HepG2 (cell line): Measurements from ENCODE around the gene SLC23A3. TPM values are rescaled to one million over a fixed set of nuclear protein-coding genes. Genes with fewer than 3 reads are reported as not detected.

ENCODE experiments used
- GABPA ChIP-seq, 2 experiments: IDR thresholded peaks; 2 replicates each; pipeline ENCODE4 v1.6.1; 2011 to 2016; ENCODE audit warnings: low read depth in 2 of 2, low read length in 1 of 2, missing biosample characterization in 1 of 2, missing genetic modification characterization in 1 of 2
- HDAC2 ChIP-seq: sonication (generic); formaldehyde crosslinking; IDR thresholded peaks from 2 replicates; pipeline ENCODE4 v1.4.0; 2020; ENCODE audit warnings: missing genetic modification reagents
- KMT2B ChIP-seq: IDR thresholded peaks from 2 replicates; pipeline ENCODE4 v1.6.1; 2016; ENCODE audit warnings: missing genetic modification reagents, missing compliant biosample characterization
- RFX3 ChIP-seq: IDR thresholded peaks from 2 replicates; pipeline ENCODE4 v1.6.1; 2016; ENCODE audit warnings: missing biosample characterization, missing genetic modification reagents
- SAP130 ChIP-seq: IDR thresholded peaks from 2 replicates; pipeline ENCODE4 v1.6.1; 2016; ENCODE audit warnings: low read depth
- SNAPC4 ChIP-seq: sonication (generic); formaldehyde crosslinking; IDR thresholded peaks from 2 replicates; pipeline ENCODE4 v1.4.0; 2020; ENCODE audit warnings: mild to moderate bottlenecking, missing genetic modification reagents
- SPEN ChIP-seq: sonication (generic); formaldehyde crosslinking; IDR thresholded peaks from 2 replicates; pipeline ENCODE4 v1.5.1; 2020; ENCODE audit warnings: low read depth, mild to moderate bottlenecking, missing genetic modification reagents
- ZMYM4 ChIP-seq: sonication (generic); formaldehyde crosslinking; IDR thresholded peaks from 2 replicates; pipeline ENCODE4 v1.8.1; 2023; ENCODE audit warnings: mild to moderate bottlenecking, missing genetic modification reagents
- ZNF101 ChIP-seq: sonication (generic); formaldehyde crosslinking; IDR thresholded peaks from 2 replicates; pipeline ENCODE4 v1.4.0; 2020; ENCODE audit warnings: mild to moderate bottlenecking, low read depth, missing genetic modification reagents, borderline replicate concordance
- ZNF224 ChIP-seq: sonication (generic); formaldehyde crosslinking; IDR thresholded peaks from 2 replicates; pipeline ENCODE4 v1.5.0; 2020; ENCODE audit warnings: mild to moderate bottlenecking, missing genetic modification reagents
- ZNF274 ChIP-seq: sonication (generic); formaldehyde crosslinking; IDR thresholded peaks from 2 replicates; pipeline ENCODE4 v1.5.1; 2020; ENCODE audit warnings: mild to moderate bottlenecking, missing genetic modification reagents
- ZNF276 ChIP-seq: sonication (generic); formaldehyde crosslinking; IDR thresholded peaks from 2 replicates; pipeline ENCODE4 v1.4.0; 2020; ENCODE audit warnings: mild to moderate bottlenecking, low read depth, missing genetic modification reagents
- ZNF280D ChIP-seq: sonication (generic); formaldehyde crosslinking; IDR thresholded peaks from 2 replicates; pipeline ENCODE4 v1.5.1; 2020; ENCODE audit warnings: mild to moderate bottlenecking, missing genetic modification reagents
- ZNF331 ChIP-seq: sonication (generic); formaldehyde crosslinking; IDR thresholded peaks from 2 replicates; pipeline ENCODE4 v1.4.0; 2020; ENCODE audit warnings: missing genetic modification reagents
- ZNF33B ChIP-seq: sonication (generic); formaldehyde crosslinking; IDR thresholded peaks from 2 replicates; pipeline ENCODE4 v1.5.1; 2020; ENCODE audit warnings: mild to moderate bottlenecking, missing genetic modification reagents
- polyA plus RNA-seq, 8 experiments: library from polyadenylated mRNA; depleted of rRNA in 3 of 8; stranded (reverse) in 7 of 8; unstranded in 1 of 8; fragments of >200 nt; fragmentation: Illumina TruSeq in 4 of 8; extraction: Trizol in 4 of 8; gene quantifications; 2 replicates each; pipeline versions ENCODE4 v1.2.1 to v1.2.3, GENCODE V29; 2011 to 2016; ENCODE audit warnings: low read depth in 4 of 8, missing spikeins in 1 of 8, mixed read lengths in 1 of 8; ENCODE audit not compliant: insufficient read depth in 1 of 8
- total RNA-seq, 5 experiments: library from RNA; depleted of rRNA; stranded (reverse); fragments of >200 nt; fragmentation: Illumina TruSeq; extraction: Trizol; gene quantifications; 2 replicates each; pipeline ENCODE4 v1.2.3, GENCODE V29; 2016; ENCODE audit warnings: low read depth in 1 of 5
- TF ChIP-seq, protein P1 (sequence below): fragments of 450-650 bp; IDR thresholded peaks from 2 replicates; pipeline ENCODE4 v1.6.1; 2017
- TF ChIP-seq, protein P2 (sequence below): sonication (generic); formaldehyde crosslinking; IDR thresholded peaks from 2 replicates; pipeline ENCODE4 v1.5.0; 2020; ENCODE audit warnings: missing genetic modification reagents, mild to moderate bottlenecking, borderline replicate concordance

SLC23A3 gene
- total and polyA plus RNA-seq, 2 of the 13 experiments (the other 11 are each of a cell fraction or from before 2014, with no cell fraction given) = 0.38 to 0.78 TPM

- TF ChIP-seq ZNF276 = 0 out of 2 replicates have a peak, but pooled peaks have one; percentile 60
- TF ChIP-seq ZNF331 = peak; percentile 57; the same call in 1 of the 2 replicates
- 0 out of 2 replicates have a peak, but pooled peaks have one; percentile 8 for TF ChIP-seq ZNF224 (CRISPR knock-in tag)
- TF ChIP-seq, protein P1, sequence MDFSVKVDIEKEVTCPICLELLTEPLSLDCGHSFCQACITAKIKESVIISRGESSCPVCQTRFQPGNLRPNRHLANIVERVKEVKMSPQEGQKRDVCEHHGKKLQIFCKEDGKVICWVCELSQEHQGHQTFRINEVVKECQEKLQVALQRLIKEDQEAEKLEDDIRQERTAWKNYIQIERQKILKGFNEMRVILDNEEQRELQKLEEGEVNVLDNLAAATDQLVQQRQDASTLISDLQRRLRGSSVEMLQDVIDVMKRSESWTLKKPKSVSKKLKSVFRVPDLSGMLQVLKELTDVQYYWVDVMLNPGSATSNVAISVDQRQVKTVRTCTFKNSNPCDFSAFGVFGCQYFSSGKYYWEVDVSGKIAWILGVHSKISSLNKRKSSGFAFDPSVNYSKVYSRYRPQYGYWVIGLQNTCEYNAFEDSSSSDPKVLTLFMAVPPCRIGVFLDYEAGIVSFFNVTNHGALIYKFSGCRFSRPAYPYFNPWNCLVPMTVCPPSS = no peak
- TF ChIP-seq SNAPC4 = peak; percentile 91
- peak; percentile 91 for TF ChIP-seq SPEN (CRISPR knock-in tag)
- TF ChIP-seq RFX3 (CRISPR knock-in tag) = no peak
- no peak for TF ChIP-seq GABPA (IDR thresholded peaks at IDR 0.05; ENCODE audit: low read depth, low read length)
- peak; percentile 82 for TF ChIP-seq GABPA (CRISPR knock-in tag; IDR thresholded peaks at IDR 0.05; ENCODE audit: low read depth)
- peak; percentile 31; the same call in 1 of the 2 replicates for TF ChIP-seq HDAC2 (CRISPR knock-in tag)
- 0 out of 2 replicates have a peak, but pooled peaks have one; percentile 60 for TF ChIP-seq ZNF101 (CRISPR knock-in tag)
- TF ChIP-seq KMT2B (CRISPR knock-in tag) = no peak
- peak; percentile 82 for TF ChIP-seq ZNF274 (CRISPR knock-in tag)
- TF ChIP-seq ZNF33B (CRISPR knock-in tag) = no peak
- TF ChIP-seq ZMYM4 = peak; percentile 86
- TF ChIP-seq, protein P2, sequence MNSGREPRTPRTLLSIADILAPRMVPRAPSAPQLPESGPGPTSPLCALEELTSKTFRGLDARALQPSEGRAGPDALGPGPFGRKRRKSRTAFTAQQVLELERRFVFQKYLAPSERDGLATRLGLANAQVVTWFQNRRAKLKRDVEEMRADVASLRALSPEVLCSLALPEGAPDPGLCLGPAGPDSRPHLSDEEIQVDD (CRISPR knock-in tag) = peak; percentile 85
- TF ChIP-seq ZNF280D (CRISPR knock-in tag) = no peak; the same call in 1 of the 2 replicates
- TF ChIP-seq SAP130 = peak; percentile 91
These were observed 7.9 kb upstream of the SLC23A3 start, which contains the start of gene RETREG2 (continued) for GRCh38 chr2:219177552-219178376.
